ENCODE results near the gene GRPEL1.

Gene GRPEL1

DNA sequence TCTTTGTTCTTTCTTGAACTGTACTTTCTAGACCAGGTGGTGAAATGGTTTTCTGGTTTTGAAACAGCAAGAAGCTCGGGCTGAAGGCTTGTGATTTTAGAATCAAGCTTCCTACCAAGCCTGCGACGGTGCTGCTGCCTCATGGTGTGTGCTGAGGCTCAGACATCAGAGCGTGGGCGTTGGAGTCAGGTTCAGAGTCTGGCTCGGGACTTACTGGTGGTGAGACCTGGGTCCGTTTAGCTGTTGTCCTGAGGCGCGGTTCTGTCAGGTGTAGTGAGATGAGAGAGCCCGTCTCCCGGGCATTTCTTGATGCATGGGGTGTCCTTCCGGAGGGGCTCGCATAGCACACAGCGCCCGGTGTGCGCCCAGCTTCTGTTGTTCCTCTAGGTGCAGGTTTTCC lies 44.4 kb downstream of the GRPEL1 start:
- Histone ChIP-seq H4K20me1 (ENCODE audit: control insufficient read depth, insufficient read depth, low read depth, low read length) (peaks cover 3% of the 10 kb centered on the region; the same call in 1 of the 2 replicates), H3K9me3 (ENCODE audit: control insufficient read depth, insufficient read depth, low read length) (no peaks in the 10 kb centered on the region), H3K79me2 (ENCODE audit: control insufficient read depth, low read length) (no peaks in the 10 kb centered on the region), H3K36me3 (ENCODE audit: control insufficient read depth, low read length) (peaks cover 64% of the 10 kb centered on the region), H3K9me2 (replicated peaks; ENCODE audit: control insufficient read depth, low read length) (no peaks in the 10 kb centered on the region), H3K4me3 (ENCODE audit: low read length) (no peak overlapping the region), H3K4me2 (ENCODE audit: low read length) (no peak overlapping the region), H3K4me1 (ENCODE audit: control insufficient read depth, low read length) (no peaks in the 10 kb centered on the region), H3K27me3 (ENCODE audit: control insufficient read depth, low read length) (no peaks in the 10 kb centered on the region), H3K27ac (ENCODE audit: low read depth, low read length) (no peak overlapping the region), H3F3A (ENCODE audit: control insufficient read depth, insufficient read depth) (no peaks in the 10 kb centered on the region)
- TF ChIP-seq, protein P1, sequence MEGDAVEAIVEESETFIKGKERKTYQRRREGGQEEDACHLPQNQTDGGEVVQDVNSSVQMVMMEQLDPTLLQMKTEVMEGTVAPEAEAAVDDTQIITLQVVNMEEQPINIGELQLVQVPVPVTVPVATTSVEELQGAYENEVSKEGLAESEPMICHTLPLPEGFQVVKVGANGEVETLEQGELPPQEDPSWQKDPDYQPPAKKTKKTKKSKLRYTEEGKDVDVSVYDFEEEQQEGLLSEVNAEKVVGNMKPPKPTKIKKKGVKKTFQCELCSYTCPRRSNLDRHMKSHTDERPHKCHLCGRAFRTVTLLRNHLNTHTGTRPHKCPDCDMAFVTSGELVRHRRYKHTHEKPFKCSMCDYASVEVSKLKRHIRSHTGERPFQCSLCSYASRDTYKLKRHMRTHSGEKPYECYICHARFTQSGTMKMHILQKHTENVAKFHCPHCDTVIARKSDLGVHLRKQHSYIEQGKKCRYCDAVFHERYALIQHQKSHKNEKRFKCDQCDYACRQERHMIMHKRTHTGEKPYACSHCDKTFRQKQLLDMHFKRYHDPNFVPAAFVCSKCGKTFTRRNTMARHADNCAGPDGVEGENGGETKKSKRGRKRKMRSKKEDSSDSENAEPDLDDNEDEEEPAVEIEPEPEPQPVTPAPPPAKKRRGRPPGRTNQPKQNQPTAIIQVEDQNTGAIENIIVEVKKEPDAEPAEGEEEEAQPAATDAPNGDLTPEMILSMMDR (IDR thresholded peaks at IDR 0.05; ENCODE audit: low read depth, low read length, poor library complexity, severe bottlenecking) = no peak
- TF ChIP-seq EZH2phosphoT487 (IDR thresholded peaks at IDR 0.05; ENCODE audit: borderline replicate concordance, low read length) = no peak

DNA sequence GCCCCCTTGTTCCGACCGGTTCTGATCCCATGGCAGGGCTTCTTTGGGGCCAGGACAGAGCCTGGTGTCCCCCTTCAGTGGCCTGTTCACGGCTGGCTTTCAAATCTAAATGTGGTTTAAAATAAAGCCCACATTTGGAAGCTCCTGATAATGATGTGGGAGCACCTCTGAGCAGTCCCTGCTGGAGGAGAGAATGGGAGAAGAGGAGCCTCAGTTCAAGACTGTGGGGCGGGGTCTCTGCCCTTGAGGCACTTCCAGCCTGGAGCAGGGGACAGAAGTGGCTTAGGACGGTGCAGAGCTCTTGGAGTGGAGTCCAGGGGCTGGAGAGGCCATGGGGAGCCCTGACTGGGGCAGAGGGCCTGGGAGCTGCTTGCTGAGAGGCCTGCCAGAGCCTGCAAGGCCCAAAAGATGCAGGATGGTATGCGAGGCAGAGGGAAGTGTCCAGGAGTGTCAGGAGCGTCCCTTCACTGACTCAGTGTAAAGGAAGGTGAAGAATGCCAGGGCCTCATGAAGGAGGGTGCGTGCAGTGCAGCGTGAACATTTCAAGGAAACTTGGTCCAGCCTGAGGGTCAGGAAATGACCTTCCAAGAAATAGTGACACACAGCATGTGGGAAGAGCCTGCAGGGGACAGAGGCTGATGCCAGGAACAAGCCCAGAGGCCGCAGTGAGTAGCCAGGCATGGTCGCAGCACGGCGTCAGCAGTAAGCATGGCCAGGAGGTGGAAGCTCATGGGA lies 45.8 kb downstream of the GRPEL1 start:
- no peaks in the 10 kb centered on the region for H3K9me2 ChIP-seq (replicated peaks; ENCODE audit: control insufficient read depth, low read length)
- no peaks in the 10 kb centered on the region for H4K20me1 ChIP-seq (ENCODE audit: control insufficient read depth, insufficient read depth, low read depth, low read length)
- H3K9me3 ChIP-seq (ENCODE audit: control insufficient read depth, insufficient read depth, low read length) = no peaks in the 10 kb centered on the region
- peaks cover 67% of the 10 kb centered on the region for H3K36me3 ChIP-seq (ENCODE audit: control insufficient read depth, low read length)
- H3K4me3 ChIP-seq (ENCODE audit: low read length) = no peak overlapping the region
- H3K4me2 ChIP-seq (ENCODE audit: low read length) = no peak overlapping the region
- TF ChIP-seq, protein P1 (IDR thresholded peaks at IDR 0.05; ENCODE audit: low read depth, low read length, poor library complexity, severe bottlenecking) = no peak
- TF ChIP-seq EZH2phosphoT487 (IDR thresholded peaks at IDR 0.05; ENCODE audit: borderline replicate concordance, low read length) = no peak
- no peaks in the 10 kb centered on the region for H3K4me1 ChIP-seq (ENCODE audit: control insufficient read depth, low read length)
- H3F3A ChIP-seq (ENCODE audit: control insufficient read depth, insufficient read depth) = no peaks in the 10 kb centered on the region
- H3K27ac ChIP-seq (ENCODE audit: low read depth, low read length) = no peak overlapping the region
- no peaks in the 10 kb centered on the region for H3K27me3 ChIP-seq (ENCODE audit: control insufficient read depth, low read length)
- no peaks in the 10 kb centered on the region for H3K79me2 ChIP-seq (ENCODE audit: control insufficient read depth, low read length)

DNA sequence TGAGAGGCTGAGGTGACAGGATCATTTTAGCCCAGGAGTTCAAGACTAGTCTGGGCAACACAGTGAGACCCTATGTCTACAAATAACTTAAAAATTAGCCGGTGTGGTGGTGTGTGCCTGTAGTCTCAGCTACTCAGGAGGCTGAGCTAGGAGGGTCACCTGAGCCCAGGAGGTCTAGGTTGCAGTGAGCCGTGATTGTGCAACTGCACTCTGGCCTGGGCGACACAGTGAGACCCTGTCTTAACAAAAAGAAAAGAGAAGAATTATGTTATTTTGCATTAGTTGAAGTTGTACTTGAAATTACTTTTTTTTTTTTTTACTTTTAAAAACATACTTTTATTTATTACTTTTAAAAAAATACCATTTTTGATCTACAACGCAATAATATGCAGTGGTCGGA lies 46.5 kb downstream of the GRPEL1 start:
- Histone ChIP-seq H3K4me2 (ENCODE audit: low read length) (no peak overlapping the region), H3K36me3 (ENCODE audit: control insufficient read depth, low read length) (peaks cover 67% of the 10 kb centered on the region), H3K4me1 (ENCODE audit: control insufficient read depth, low read length) (no peaks in the 10 kb centered on the region), H3K9me3 (ENCODE audit: control insufficient read depth, insufficient read depth, low read length) (no peaks in the 10 kb centered on the region), H3K27ac (ENCODE audit: low read depth, low read length) (no peak overlapping the region), H3K27me3 (ENCODE audit: control insufficient read depth, low read length) (no peaks in the 10 kb centered on the region), H3K79me2 (ENCODE audit: control insufficient read depth, low read length) (no peaks in the 10 kb centered on the region), H3K4me3 (ENCODE audit: low read length) (no peak overlapping the region), H3K9me2 (replicated peaks; ENCODE audit: control insufficient read depth, low read length) (no peaks in the 10 kb centered on the region), H4K20me1 (ENCODE audit: control insufficient read depth, insufficient read depth, low read depth, low read length) (no peaks in the 10 kb centered on the region), H3F3A (ENCODE audit: control insufficient read depth, insufficient read depth) (no peaks in the 10 kb centered on the region)
- TF ChIP-seq EZH2phosphoT487 (IDR thresholded peaks at IDR 0.05; ENCODE audit: borderline replicate concordance, low read length) = no peak
- TF ChIP-seq, protein P1 (IDR thresholded peaks at IDR 0.05; ENCODE audit: low read depth, low read length, poor library complexity, severe bottlenecking) = no peak
